GM18505 (cell line): ENCODE results near the gene FNDC10.

Experiments
- ATAC-seq: cut with Tn5 transposase; IDR thresholded peaks from one replicate; pipeline ENCODE4 v1.9.1; 2021; ENCODE audit not compliant: unreplicated experiment
- POLR2A ChIP-seq: IDR thresholded peaks from 4 replicates; pipeline ENCODE4 v1.6.1; 2011; ENCODE audit warnings: borderline replicate concordance; ENCODE audit not compliant: insufficient read depth, insufficient read length; ENCODE audit errors: extremely low read depth

Gene FNDC10

DNA sequence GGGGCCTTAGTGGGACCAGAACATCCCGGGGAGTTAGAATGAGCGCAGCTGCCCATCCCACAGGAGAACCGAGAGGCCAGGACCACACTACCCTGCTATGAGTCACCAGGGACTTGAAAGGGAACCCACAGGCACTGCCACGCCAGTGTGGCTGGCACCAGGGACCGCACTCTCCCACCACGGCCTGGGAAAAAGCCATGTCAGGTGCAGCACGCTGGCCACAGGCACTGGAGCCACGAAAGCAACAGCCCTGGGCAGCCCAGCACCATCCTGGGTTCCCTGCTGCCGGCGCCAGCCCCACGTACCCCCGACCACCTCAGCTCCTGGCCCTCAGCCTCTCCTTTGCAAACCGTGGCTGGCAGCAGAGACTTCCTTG, 45.4 kb downstream of the FNDC10 start:
- no peak for ATAC-seq
- no peak for TF ChIP-seq POLR2A

DNA sequence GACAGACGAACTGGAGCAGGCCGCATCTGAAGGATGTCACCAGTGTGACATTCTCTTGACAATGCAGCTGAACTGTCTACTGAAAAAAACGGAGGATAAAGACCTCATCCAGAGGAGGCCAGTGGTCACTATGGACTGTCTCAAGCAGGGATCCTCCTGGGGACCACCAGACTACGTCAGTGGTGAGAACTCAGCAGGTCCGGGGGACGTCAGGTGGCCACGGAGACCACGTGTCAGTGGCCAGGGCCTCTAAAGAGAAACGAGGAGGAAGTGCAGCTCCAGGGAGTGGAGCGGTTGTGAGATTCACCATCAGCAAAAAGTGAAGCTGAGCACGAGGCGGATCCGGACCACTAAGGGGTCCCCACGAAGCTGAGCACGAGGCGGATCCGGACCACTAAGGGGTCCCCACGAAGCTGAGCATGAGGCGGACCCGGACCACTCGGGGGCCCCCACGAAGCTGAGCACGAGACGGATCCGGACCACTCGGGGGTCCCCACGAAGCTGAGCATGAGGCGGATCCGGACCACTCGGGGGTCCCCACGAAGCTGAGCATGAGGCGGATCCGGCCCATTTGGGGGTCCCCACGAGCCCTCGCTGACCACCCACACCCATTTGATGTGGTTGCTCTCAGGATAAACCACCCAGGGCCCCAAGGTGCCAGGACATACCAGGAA, 46.0 kb downstream of the FNDC10 start:
- TF ChIP-seq POLR2A, result no peak
- no peak for ATAC-seq

DNA sequence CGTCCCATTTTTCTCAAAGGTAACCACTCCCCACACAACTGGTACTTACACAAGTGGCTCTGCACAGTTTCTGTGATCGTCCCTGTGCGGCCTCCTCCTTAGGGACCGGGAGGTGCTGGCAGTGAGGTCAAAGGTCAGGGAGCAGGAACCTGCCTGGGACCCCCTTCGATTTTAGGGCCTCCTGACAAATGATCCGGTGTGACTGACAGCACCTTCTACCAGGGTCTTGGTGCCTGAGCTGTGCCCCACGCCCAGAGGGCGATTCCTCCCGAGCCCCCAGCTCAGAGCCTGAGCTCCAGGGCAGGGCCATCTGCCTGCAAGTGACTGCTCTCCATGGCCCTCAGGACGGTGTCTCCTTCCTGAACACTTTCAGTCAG, 47.7 kb downstream of the FNDC10 start:
- TF ChIP-seq POLR2A, result no peak
- no peak for ATAC-seq

DNA sequence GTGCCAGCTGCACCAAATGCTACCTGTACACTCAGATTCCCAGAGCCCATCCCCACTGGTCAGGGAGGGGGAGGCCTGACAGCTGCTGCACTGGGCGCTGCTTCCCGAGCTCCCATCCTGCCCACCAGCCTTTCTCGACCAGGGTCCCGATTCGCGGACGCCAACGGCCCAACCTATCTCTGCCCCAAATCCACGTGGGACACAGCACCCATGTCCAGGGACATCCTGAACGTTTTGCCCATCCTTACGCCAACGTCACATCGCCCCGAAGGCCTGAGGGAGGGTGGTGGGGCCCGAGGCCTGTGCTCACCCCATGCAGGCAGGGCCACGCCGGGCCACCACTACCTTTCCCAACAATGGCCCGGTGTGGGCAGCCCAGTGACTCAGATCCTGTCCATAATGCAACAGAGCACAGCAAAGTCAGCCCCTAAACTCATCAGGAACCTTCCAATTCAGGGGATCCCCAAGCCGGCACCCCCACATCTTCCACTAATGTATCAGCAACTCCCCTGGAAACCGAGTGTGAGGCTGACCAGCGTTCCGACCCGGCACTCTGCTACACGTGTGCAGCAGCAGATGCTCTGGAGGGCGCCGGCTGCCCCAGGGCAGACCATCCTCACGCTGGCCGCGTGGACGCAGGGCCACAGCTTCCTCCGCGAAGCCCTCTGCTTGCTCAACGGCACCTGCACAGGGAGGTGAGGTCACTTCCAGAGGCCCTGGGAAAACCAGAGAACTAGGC, 48.2 kb downstream of the FNDC10 start:
- no peak for ATAC-seq
- TF ChIP-seq POLR2A, result no peak

DNA sequence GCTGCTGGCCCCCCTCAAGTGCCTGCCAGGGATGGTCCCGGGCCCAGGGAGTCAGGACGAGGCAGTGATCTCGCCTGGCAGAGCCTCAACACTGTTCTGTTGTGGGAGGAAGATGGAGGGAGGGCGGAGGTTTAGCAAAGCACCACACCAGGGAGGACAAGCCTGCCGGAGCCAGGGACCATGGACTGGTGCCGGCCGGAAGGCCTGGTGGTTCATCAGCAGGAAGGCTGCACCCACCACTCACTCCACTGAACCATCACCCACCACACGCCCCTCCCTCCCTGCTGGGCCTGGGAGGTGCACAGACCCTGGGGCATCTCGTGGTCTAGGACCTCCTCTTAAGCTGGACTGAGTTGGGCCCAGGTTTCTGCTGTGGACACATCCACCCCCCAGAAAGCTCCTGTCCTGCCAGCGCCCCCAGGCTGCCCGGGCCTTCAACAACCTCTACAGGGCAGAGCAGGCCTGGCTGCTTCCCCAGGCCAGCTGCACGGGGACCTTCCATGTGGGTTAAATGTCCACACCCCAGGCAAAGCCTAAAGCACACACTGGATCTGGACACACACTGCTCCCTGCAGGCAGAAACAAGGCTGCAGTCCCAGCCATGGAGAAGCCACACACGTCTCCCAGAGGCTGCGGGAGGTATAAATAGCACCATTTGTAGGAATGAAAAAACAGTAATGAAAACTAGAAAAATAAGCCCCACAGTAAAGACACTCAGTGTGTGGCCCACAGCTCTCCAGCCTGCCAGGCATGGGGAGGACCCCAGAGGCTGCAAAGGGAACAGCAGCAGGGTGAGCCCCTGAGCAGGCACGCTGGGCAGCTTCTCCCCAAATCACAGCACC, 49.1 kb downstream of the FNDC10 start:
- no peak for TF ChIP-seq POLR2A
- no peak for ATAC-seq

DNA sequence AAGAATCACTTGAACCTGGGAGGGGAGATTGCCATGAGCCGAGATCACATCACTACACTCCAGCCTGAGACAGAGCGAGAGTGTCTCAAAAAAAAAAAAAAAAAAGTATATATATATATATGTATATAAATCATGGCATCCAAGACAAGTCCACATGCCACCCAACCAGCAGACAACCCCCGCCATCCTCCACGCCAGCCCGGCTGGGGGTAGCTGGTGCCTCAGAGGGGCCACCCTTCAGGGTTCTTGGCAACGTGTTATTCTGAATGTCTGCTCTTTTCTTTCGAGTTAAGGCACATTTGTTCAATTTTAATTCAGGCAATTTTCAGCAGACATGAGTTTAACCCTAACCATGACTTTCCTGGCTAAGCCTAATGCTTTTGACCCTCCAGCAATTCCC, 49.8 kb downstream of the FNDC10 start:
- no peak for TF ChIP-seq POLR2A
- ATAC-seq, result no peak

DNA sequence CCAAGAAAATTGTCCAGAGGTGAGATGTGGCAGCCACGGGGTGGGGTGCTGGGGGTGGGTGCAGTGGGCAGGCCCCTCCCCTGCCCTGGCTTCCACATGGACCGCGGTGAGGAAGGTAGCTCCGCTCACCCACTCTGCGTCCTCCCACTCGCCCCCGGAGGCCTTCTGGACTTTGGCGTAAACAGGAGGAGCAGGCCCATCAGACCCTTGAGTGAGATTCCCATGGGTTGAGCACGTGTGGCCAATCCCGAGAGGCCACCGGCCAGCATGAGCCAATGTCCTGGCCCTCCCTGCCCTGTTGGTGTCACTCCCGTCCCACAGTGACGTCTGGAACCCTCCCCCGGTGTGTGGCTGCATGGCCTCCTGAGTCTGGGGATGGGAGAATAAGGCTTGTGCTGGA, 51.3 kb downstream of the FNDC10 start:
- no peak for ATAC-seq
- no peak for TF ChIP-seq POLR2A
